ENCODE measurements around the gene MR1.

- TF ChIP-seq POLR2A (IDR thresholded peaks at IDR 0.05; ENCODE audit: low read length): no peak
- no peak for TF ChIP-seq GATA1 (IDR thresholded peaks at IDR 0.05; ENCODE audit: low read depth, low read length)
These were observed 58.3 kb downstream of the MR1 start for GRCh38 chr1:181092056-181092455.

All from erythroblast (primary cell).